GM19328 (cell line): ENCODE data around the gene FAM83F.
A peak's percentile ranks its signal among the peaks of the same experiment; 100 is the strongest.

Experiments
- ATAC-seq: cut with Tn5 transposase; IDR thresholded peaks from one replicate; pipeline ENCODE4 v1.9.1; 2021; ENCODE audit warnings: mild to moderate bottlenecking, moderate library complexity; ENCODE audit not compliant: unreplicated experiment

FAM83F gene

DNA sequence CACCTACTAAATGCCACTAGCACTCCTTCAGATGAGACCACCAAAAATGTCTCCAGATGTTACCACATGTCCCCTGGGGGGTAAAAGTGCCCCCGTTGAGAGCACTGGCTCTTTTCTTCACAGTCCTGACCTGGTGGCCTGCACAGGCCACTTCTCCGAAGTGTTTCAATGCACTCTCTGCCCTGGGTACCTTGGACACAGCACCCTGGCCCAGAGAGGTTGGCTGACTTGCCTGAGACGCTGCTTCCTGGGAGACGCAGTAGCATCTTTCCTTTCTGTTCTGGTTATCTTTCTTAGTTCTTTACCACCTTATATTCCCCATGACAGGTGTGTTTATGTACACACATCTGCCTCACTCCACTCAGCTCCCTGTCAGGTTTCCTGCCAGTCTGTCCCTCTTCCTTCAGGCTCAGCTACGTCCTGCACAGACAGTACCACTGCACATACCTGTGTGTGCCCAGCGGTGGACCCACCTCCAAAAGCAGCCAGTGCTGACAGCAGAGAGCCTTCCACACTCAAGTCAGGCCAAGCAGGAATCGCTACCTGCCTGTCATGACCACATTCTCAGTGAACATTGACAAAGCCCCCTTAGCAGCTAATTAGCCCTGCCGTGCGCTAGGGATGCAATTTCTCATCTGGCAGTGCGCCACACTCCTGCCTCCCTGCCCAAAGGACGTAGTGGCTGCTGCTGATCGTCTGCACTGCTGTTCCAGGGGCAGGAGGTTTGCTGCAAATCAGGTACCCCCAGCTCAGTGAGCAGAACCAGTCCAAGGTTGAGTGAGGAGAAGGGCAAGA, 39.0 kb downstream of the FAM83F start:
- ATAC-seq: no peak

DNA sequence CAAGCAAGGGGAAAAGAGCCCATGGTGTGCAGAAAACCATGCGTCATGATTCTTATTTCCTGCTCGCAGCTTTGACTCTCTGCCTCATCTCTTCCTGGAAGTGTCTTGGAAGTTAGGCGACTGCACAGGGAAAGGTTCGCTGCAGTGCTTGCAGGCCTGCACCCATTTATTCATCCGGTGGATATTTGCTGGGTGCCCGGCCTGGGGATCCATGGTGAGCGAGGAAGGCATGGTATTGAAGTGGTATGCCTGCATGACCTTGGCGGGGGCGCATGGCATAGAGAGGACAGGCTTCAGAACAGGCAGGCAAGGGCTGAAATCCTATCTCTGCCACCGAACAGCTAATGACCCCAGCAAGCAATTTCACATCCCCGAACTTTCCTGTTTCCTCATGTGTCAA, 40.6 kb downstream of the FAM83F start:
- ATAC-seq: no peak

DNA sequence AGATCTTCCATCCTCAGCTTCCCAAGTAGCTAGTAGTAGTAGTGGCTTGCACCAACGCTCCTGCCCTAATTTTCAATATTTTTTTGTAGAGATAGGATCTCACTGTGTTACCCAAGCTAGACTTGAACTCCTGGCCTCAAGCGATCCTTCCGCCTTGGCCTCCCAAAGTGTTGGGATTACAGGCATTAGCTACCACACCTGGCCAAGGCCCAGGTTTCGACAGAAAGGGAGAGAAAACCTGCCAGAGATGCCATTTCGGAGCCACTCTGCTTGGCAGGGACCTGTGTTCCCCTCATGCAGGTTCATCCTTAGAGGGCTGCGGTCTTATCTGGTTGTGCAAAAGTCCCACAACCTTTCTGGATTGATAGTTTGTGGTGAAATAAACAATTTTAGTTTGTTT, 41.4 kb downstream of the FAM83F start:
- no peak for ATAC-seq

DNA sequence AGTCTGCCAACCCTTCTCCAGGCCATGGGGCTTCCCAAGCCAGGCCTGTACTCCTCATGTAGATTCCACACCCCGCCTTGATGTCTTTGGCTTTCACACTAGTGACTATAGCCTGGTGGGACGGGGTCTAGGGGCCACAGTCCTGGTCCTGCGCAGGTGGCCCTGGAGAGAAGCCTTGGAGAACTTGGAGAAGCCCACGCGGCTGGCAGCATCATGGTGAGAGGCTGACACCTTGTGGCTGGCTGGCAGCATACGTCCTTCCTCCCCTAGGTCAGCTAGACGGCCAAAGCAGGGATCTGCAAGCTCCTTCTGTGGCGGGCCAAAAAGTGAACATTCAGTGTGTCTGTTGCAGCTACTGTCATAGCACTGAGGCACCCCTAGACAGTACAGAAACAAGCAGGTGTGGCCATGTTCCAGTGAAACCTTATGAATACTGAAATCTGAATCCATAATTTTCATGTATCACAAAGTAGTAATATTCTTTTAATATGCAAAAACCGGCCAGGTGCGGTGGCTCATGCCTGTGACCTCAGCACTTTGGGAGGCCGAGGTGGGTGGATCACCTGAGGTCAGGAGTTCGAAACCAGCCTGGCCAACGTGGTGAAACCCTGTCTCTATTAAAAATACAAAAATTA, 42.0 kb downstream of the FAM83F start:
- no peak for ATAC-seq

DNA sequence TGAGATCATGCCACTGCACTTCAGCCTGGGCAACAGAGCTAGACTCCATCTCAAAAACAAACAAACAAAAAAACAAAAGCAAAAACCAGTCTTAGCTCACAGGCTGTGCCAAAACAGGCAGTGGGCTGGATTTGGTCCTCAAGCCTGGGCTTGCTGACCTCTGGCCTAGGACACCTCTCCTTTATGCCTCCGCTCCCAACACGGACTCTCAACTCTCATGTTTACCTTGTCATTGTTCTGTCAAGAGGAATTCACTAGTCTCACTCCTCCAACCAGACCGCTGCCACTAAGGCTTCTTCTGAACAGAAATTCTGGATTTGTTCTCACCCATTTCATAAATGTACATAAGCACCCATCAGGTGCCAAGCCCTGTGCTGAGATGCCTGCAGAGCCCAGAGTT, 42.6 kb downstream of the FAM83F start:
- no peak for ATAC-seq

DNA sequence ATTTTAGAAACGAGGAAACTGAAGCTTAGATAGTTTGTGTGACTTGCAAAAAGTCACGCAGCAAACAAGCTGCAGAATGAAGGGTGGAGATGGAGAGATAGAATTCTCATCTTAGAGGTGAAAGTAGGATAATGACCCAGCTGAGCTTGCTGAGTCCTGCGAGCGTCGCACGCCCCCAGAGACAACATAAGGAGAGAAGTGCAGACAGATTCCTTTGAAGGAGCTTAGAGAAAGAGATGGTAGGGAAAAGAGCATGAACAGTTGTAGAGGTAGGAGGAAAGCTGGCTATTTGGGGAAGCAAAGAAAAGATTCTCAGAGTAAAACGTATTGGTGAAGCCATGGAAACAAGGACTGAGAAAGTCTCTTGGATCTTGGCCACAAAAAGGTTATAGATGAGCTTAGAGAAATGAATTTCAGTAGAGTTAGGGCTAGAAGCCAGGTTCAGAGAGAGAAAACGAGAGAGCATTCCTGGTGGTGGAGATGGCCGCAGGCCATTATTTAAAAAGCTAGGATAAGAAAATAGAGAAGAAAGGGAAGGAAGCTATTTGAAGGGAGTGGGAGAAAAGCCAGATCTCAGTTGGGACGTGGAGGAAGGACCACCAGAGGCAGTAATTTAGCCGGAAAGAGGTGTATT, 44.8 kb downstream of the FAM83F start:
- ATAC-seq: no peak

DNA sequence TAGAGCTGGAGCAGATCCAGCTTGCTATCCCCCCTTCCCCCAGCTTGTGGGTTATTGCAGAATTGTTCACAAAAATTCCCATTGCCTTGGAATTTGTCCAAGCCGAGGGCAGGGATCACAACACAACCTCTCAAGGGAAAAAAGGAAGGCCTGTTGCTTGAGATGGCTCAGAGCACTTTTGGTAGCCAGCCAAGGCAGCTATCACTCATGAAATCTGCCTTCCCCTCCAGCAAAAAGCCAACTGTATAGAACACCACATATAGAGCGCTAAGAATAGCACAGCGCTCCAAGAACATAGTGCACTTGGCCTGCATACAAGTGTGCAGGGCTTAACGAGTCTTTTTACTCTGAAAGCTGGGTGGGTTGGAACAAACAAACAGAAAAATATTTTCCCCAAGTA, 46.2 kb downstream of the FAM83F start:
- no peak for ATAC-seq

DNA sequence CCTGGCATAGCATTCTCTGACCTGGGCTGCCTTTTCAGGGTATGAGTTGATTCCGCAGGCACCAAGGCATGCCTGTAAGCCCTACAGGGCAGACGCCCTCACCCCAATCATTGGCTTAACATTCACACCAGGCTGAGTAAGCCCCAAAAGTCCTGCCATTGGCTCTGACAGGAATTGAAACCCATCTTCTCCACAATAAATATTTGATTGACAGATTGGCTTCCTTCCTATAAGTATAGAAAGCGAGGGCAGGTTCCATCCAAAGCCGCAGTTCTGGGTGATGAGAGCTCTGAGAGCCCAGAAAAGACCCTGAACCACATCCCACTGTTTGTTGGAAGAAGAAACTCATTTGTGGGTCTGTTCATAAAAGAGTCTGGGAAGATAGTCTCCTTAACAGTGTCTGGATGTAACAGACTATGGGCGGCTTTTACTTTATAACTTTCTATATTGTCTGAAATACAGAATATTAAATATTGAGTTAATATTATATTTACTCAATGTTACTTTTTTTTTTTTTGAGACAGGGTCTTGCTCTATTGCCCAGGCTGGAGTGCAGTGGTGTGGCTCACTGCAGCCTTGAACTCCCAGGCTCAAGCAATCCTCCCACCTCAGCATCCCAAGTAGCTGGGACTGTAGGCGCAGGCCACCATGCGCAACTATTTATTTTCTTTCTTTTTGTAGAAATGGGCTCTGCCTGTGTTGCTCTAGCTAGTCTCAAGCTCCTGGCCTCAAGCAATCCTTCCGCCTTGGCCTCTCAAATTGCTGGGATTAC, 46.8 kb downstream of the FAM83F start:
- ATAC-seq: no peak

DNA sequence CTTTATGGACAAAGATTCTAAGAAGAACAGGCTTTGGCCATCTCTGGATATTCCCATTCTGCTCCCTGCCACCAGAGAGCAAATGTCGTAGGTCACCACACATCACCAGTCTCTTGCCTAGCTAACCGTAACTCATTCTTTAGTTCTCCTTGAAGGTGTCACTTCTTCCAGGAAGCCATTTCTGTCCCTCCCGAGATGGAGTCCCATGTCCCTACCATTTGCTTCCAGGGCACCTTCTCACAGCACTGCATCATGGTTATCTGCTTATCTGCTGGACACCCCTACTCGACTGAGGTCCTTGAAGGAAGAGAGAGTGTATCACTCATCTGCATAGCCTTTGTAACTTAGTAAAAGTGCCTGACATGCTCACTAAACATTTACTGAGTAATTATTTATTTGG, 47.6 kb downstream of the FAM83F start:
- ATAC-seq: no peak

DNA sequence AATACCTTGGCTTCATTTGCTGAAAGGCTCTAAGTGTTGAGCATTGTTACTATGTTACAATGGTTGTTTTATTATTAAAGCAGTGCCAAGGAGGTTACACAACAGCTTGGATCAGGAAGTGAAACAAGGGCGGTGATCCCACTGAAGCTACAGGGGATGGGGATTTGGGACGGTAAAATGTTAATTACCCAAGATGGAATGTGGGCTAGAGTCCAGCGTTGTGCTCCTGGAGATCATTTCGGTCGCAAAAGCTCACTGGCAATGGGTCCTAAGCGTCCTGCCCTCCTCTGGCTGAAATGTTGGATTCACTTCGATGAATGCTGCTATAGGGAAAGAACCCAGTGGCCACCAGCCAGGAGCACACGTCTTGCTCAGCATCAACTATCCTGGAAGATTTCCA, 48.3 kb downstream of the FAM83F start:
- no peak for ATAC-seq

DNA sequence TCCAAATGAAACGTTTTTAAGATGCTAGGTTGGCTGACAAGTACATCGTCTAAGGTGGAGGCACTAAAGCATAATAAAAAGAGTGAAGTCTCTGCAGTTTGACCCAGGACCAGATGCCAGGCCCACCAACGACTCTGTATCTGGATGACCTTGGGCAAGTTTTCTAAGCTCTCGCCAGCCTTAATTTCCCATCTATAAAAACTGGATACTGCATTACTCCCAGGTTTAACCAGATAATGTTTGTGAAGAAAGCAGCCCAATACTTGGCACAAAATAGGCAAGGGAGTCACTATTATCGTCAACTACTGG, 49.0 kb downstream of the FAM83F start:
- no peak for ATAC-seq

DNA sequence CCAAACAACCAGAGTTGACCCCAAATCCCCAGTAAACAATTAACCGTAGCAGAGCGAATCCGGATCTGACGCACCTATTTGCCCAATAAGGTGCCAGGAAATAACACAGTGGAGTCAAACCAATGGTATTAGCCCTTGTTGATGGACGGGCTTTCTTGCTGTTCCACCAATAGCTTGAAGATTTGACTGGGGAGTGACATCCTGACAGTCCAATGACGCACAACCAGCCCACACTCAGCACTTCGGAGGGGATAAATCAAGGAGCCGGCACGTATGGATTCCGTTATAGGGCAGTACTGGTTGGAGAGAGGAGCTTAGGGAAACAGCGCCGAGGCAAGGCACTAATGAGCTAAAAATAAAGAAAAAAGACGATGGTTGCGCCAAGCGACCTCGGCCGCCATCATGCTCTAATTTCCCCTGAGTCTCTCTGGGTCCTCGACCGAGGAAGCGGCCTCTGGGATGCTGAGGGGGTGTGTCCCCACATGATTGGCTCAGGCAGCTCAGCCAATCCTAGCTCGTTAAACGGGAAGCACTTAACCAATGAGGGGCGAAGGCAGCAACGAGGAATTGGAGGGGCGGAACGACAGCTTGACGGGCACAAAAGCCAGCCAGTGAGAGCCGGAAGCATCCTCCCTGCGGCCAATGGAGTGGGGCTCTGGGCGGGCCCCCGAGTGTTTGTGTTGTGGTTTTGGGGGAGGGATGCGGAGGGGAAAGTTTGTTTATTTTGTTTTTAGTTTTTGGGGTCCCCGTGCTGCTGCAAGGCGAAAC, 49.5 kb downstream of the FAM83F start:
- ATAC-seq: peak; percentile 83

DNA sequence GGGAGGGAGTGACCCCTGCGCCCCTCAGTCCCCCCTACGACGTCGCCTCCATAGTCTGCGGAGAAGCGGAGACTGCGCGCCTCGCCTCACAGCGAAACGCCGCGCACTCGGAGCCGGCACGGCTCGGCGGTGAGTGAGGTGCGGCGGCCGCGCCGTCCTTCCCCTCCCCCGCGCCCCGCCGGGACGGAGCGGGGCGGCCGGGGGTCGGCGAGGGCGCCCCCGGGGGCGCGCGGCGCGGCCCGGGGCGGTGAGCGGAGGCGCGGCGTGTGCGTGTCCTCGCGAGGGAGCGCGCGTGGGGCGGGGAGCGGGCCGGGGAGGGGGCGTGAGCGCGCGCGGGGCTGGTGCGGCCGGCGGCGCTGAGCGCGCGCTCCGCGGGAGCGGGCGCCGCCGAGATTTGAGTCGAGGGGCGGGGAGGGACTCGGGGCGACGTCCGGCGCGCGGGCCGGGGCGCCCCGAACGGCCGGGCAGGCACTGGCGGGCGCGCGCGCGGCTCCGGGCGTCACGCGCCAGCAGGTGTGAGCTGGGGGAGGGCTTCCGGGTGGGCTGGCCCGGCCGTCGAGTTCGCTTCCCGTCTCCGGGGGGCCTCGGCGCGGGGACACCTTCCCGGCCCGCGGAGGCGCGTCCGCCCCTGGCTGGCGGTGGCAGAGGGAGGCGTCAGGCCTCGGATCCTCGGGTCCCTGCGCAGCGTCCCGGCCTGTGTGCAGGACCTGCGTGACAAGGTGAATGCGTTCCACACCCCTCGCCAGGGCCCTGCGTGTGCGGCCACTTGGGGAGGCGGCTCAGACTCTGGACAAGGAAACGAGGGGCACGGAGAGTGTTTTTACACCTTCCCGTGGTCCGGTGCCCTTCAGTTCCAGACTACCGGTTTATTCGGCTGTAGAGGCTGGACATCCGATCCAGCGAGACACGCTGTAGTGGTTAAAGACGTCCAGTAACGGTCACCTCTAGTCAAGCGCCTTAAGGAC, 50.4 kb downstream of the FAM83F start:
- ATAC-seq: peak; percentile 7

DNA sequence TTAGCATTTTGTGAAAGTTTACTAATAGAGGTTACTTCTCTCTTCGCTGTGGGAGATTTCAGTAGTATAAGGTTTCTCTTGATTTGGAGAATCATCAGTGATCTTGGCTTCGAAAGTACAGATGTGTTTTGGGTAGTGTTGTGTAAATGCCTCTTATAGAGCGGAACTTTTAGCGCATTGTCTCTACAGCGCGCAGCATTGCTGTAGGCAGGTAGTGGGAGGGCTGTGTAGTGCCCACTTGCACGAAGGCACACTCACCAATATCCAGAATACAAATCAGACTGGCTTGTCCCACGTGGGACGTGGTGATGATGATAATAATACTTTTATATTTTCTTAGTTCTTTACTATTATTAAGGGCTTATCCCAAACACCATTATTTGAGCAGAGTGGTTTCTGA, 51.4 kb downstream of the FAM83F start:
- no peak for ATAC-seq

DNA sequence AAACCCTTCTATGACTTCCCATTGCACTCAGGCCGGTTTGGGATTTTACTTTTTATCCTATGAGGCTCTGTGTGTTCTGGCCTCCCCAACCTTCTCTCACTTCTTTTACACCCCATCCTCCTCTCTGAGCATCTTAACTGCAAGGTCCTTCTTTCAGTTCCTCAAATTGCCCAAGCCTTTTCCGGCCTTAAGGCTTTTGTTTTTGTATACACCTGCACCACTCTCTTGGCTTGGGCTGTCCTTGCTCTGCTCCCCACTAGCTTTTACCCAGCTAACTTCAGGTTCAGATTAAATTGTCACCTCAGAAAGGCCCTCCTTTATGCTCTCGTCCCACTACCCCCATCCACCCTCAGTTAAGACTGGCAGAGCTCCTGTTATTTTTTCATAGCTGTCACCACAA, 55.5 kb downstream of the FAM83F start:
- ATAC-seq: peak; percentile 76

DNA sequence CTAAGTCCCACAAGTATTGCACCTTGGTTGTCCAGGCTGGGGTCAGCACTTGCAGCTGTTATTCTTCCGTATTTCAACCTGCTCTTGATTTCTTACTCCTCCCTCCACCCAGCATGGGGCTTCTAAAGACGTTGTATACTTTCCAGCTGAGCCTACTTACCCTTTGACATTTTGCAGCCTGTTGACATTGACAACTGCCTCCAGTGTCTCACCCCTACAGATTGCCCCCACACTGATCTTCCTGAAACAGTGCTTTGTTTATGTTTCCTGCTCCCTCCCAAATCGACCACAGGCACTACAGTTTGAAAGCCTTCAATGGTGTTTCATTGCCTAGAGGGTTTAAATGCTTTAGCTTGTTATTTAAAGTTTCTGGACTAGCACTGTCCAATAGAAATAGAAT, 56.6 kb downstream of the FAM83F start:
- ATAC-seq: no peak

DNA sequence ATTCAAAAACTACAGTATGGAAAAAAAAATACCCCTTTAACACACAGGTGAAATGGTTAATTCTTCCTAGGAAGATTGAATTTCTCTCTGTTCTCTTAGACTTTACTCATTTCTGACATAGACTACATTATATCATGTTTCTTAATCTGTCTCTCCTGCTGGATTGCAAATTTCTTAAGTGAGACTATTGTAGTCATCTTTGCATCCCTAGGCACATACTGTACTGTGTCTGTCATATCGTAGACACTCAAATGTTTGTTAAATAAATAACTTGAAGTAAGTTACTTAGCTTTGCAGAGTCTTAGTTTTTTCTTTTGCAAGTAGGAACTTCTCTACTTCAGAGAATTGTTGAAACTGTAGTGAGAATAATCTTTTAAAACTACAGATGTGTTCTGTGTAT, 58.7 kb downstream of the FAM83F start:
- no peak for ATAC-seq

DNA sequence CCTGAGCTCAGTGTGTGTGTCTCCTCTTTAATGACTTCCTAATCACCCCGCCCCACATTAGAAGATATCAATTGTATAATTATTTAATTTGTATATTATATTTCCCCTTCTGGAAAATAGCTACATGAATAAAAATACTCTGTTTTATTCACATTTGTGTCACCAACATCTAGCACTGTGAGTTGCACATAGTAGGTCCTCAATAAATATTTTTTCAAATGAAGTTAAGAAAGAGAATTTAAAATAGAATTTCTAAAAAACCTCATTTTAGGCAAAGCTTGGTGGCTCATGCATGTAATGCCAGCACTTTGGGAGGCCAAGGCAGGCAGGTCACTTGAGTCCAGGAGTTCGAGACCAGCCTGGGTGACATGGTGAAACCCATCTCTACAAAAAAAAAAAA, 59.7 kb downstream of the FAM83F start:
- ATAC-seq: no peak

DNA sequence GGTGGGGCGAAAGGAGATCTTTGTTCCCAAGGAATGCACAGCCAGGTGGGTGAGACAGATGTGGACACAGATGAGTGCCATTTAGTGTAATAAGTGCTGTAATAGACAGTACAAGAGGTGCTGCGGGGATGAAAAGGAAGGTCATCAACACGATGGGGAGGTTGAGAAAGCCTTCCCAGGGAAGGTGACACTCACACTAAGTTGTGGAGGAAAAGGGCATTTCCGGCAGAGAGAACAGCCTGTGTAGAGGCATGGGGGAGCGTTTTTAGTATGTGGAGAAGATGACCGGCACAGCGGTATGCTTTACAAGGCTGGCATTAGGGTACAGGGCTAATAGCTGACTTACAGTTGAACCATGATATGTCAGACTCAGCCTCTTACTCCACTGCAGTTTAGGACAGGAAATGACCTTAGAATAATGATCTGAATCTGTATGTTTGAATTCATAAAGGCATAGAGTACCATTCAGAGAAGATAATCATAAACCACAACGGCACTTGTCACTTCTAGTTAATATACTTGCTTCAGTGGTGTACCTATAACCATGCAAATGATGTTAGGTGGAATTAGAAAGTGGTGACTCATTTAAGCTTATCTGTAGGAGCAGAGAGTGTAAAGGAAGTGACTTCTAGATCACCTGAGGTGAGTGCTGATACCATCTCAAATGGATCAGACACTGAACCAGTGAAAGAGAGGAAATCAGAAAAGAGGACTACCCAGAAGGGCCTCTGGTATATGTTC, 60.6 kb downstream of the FAM83F start:
- ATAC-seq: no peak
